ENCODE results near the gene TRIM4.
"Not testable (repeated sequence)": the region's sequence is repeated elsewhere in the genome, so short reads cannot be mapped to it uniquely, and the experiment has no call there.

- not testable (repeated sequence) for TF ChIP-seq CTCF, POLR2A, EP300 (IDR thresholded peaks at IDR 0.05)
Measured at GRCh38 chr7:99954643-99955042, 35.3 kb upstream of the TRIM4 start.
